GM12878 (cell line): Measurements from ENCODE around the gene SRCIN1.

Experiments
- NR2C2 ChIP-seq: IDR thresholded peaks from 2 replicates; pipeline ENCODE4 v1.6.1; 2011; ENCODE audit warnings: borderline replicate concordance, low read depth; ENCODE audit not compliant: control insufficient read depth, insufficient read length
- POLR2A ChIP-seq: IDR thresholded peaks from 2 replicates; pipeline ENCODE4 v1.6.1; 2011; ENCODE audit warnings: low read depth, mild to moderate bottlenecking, low read length
- TF ChIP-seq, protein P1 (sequence below), 3 experiments: IDR thresholded peaks in 2 of 3; conservative IDR thresholded peaks in 1 of 3; 2 replicates each; pipeline ENCODE4 v1.5.1; 2011; ENCODE audit warnings: low read depth in 3 of 3, low read length in 3 of 3, mild to moderate bottlenecking in 3 of 3, control low read depth in 2 of 3, moderate library complexity in 2 of 3, inconsistent platforms in 1 of 3, mixed read lengths in 1 of 3; ENCODE audit not compliant: control insufficient read depth in 2 of 3, insufficient read depth in 1 of 3; ENCODE audit errors: extremely low read depth in 1 of 3
- TF ChIP-seq, protein P2 (sequence below): IDR thresholded peaks from 2 replicates; pipeline ENCODE4 v1.6.1; 2011; ENCODE audit warnings: low read depth, low read length, improper control_type of control experiment, borderline replicate concordance

DNA sequence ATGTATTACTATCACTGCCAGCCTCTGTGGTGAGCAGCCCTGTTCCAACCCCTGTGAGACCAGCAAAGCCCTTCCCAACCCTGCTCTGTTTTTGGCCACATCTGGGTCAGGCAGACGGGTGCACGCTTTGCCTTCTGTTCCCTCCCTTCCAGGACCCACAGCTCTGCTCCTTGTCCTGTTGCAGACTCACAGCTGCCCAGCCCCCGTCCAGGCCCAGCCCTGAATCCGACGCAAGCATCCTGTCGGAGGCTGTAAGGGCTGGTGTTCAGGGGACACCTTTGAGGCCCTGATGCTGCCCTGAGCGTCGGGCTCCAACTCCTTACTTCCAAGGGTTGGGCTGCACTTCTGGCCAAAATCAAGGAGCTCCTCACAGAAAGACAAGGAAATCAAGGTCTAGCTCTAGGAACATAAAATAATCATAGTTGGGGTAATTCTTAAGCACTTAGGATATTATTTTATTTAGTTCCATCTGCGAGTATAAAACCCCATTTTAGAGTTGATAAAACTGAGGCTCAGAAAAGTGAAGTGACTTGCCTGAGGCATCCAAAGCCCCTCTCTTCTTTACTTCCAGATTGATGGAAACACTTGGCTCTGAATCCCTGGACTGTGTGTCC lies 14.3 kb upstream of the SRCIN1 start:
- TF ChIP-seq, protein P1, sequence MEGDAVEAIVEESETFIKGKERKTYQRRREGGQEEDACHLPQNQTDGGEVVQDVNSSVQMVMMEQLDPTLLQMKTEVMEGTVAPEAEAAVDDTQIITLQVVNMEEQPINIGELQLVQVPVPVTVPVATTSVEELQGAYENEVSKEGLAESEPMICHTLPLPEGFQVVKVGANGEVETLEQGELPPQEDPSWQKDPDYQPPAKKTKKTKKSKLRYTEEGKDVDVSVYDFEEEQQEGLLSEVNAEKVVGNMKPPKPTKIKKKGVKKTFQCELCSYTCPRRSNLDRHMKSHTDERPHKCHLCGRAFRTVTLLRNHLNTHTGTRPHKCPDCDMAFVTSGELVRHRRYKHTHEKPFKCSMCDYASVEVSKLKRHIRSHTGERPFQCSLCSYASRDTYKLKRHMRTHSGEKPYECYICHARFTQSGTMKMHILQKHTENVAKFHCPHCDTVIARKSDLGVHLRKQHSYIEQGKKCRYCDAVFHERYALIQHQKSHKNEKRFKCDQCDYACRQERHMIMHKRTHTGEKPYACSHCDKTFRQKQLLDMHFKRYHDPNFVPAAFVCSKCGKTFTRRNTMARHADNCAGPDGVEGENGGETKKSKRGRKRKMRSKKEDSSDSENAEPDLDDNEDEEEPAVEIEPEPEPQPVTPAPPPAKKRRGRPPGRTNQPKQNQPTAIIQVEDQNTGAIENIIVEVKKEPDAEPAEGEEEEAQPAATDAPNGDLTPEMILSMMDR (IDR thresholded peaks at IDR 0.05 in 2 of 3, conservative IDR thresholded peaks at IDR 0.05 in 1 of 3; ENCODE audit: control insufficient read depth in 2 of 3, extremely low read depth in 1 of 3, insufficient read depth in 1 of 3, low read depth in 3 of 3, low read length in 3 of 3), result no peak
- TF ChIP-seq NR2C2, result no peak
- no peak for TF ChIP-seq POLR2A
- TF ChIP-seq, protein P2, sequence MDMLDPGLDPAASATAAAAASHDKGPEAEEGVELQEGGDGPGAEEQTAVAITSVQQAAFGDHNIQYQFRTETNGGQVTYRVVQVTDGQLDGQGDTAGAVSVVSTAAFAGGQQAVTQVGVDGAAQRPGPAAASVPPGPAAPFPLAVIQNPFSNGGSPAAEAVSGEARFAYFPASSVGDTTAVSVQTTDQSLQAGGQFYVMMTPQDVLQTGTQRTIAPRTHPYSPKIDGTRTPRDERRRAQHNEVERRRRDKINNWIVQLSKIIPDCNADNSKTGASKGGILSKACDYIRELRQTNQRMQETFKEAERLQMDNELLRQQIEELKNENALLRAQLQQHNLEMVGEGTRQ, result no peak
